Prostate gland (tissue), 2 donors: ENCODE measurements around the gene NRXN3.

Experiments
- POLR2A ChIP-seq: fragments of 450-650 bp; IDR thresholded peaks from one replicate; pipeline ENCODE4 v1.6.1; 2016; ENCODE audit warnings: antibody characterized with exemption, mild to moderate bottlenecking
- POLR2AphosphoS5 ChIP-seq: sonication (generic); formaldehyde crosslinking; IDR thresholded peaks from one replicate; pipeline ENCODE4 v1.6.1; 2017; ENCODE audit warnings: antibody characterized with exemption
- TF ChIP-seq, protein P1 (sequence below), 4 experiments: fragments of 200-600 bp in 2 of 4; fragments of 450-650 bp in 2 of 4; sonication (generic) in 2 of 4; IDR thresholded peaks; 1 replicate in 3 of 4; 2 replicates in 1 of 4; pipeline ENCODE4 v1.5.1; 2016 to 2019; ENCODE audit warnings: antibody characterized with exemption in 4 of 4, mild to moderate bottlenecking in 2 of 4, moderate library complexity in 2 of 4

DNA sequence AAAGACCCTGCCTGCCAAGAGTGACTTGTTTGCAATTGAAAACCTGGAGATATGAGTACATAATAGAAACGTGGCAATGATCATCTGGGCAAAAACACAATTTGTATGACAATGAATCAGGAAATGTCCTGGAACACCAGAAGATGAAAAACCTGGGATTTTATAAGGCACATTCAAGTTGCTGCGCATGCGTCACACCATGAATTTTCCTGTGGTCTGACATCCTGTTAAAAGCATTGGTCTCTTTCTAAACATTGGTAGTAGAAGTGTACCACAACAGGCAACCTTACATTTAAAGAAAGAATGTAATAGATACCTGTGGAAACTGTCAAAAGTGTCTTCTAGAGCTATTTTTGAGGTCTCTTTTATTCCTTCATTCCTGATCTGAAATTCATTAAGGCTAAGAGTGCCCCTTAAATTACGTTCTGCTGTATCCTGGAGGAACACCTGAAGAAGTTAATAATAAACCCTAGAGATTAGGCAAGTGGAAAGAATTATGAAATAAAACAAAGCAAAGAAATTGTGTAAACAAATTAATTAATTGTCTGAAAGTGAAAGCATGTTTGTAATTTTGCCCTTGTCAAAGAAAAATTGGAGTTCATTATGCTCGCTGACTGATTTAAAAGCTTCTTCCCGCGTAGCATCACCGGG is 1364.7 kb downstream of the NRXN3 start:
- TF ChIP-seq, protein P1, sequence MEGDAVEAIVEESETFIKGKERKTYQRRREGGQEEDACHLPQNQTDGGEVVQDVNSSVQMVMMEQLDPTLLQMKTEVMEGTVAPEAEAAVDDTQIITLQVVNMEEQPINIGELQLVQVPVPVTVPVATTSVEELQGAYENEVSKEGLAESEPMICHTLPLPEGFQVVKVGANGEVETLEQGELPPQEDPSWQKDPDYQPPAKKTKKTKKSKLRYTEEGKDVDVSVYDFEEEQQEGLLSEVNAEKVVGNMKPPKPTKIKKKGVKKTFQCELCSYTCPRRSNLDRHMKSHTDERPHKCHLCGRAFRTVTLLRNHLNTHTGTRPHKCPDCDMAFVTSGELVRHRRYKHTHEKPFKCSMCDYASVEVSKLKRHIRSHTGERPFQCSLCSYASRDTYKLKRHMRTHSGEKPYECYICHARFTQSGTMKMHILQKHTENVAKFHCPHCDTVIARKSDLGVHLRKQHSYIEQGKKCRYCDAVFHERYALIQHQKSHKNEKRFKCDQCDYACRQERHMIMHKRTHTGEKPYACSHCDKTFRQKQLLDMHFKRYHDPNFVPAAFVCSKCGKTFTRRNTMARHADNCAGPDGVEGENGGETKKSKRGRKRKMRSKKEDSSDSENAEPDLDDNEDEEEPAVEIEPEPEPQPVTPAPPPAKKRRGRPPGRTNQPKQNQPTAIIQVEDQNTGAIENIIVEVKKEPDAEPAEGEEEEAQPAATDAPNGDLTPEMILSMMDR (IDR thresholded peaks at IDR 0.05): no peak
- TF ChIP-seq POLR2AphosphoS5: no peak
- TF ChIP-seq POLR2A: no peak
